BLaER1 (cell line): ENCODE data around the gene SNU13.

ENCODE experiments used
- H3K27ac ChIP-seq: shearing (Covaris generic); formaldehyde crosslinking; 2 replicates; pipeline ENCODE4 v1.8.1; 2022
- H3K27me3 ChIP-seq: shearing (Covaris generic); formaldehyde crosslinking; 2 replicates; pipeline ENCODE4 v1.8.1; 2022
- H3K36me3 ChIP-seq: shearing (Covaris generic); formaldehyde crosslinking; 2 replicates; pipeline ENCODE4 v1.8.1; 2022
- H3K4me1 ChIP-seq: shearing (Covaris generic); formaldehyde crosslinking; 2 replicates; pipeline ENCODE4 v1.8.1; 2022
- H3K4me2 ChIP-seq: shearing (Covaris generic); formaldehyde crosslinking; 2 replicates; pipeline ENCODE4 v1.8.1; 2022
- H3K4me3 ChIP-seq: shearing (Covaris generic); formaldehyde crosslinking; 2 replicates; pipeline ENCODE4 v1.8.1; 2022
- H3K9ac ChIP-seq: shearing (Covaris generic); formaldehyde crosslinking; 2 replicates; pipeline ENCODE4 v1.8.1; 2022
- H3K9me3 ChIP-seq: shearing (Covaris generic); formaldehyde crosslinking; 2 replicates; pipeline ENCODE4 v1.8.1; 2022
- H4K20me1 ChIP-seq: shearing (Covaris generic); formaldehyde crosslinking; 2 replicates; pipeline ENCODE4 v1.8.1; 2022
- Cebpa-rat ChIP-seq: shearing (Covaris generic); IDR thresholded peaks from 2 replicates; pipeline ENCODE4 v1.8.1; 2022

Gene SNU13

GRCh38 chr22:41625577-41625976 lies 63.1 kb downstream of the SNU13 start:
- no peak for TF ChIP-seq Cebpa-rat
- peaks cover 87% of the 10 kb centered on the region for H3K36me3 ChIP-seq
- H4K20me1 ChIP-seq = peaks cover 81% of the 10 kb centered on the region

More at GRCh38 chr22:41625577-41625976, 63.1 kb downstream of the SNU13 start:
- Histone ChIP-seq H3K27ac (no peak overlapping the region), H3K9me3 (peaks cover 33% of the 10 kb centered on the region), H3K27me3 (no peaks in the 10 kb centered on the region), H3K4me2 (no peak overlapping the region), H3K9ac (no peak overlapping the region), H3K4me3 (no peak overlapping the region), H3K4me1 (peaks cover 14% of the 10 kb centered on the region)
